GM20000 (cell line): ENCODE measurements around the gene MS4A18.
"Not testable (repeated sequence)": the region's sequence is repeated elsewhere in the genome, so short reads cannot be mapped to it uniquely, and the experiment has no call there.

Source experiments
- DNase-seq: peaks from one replicate; pipeline ENCODE4 v3.0.0; 2012; ENCODE audit warnings: low spot score
- CTCF ChIP-seq: IDR thresholded peaks from 2 replicates; pipeline ENCODE4 v1.5.1; 2012; ENCODE audit warnings: mild to moderate bottlenecking, control low read depth; ENCODE audit errors: extremely low read depth, missing control alignments

Gene MS4A18

GRCh38 chr11:60748821-60749220, 24.3 kb downstream of the MS4A18 start:
- TF ChIP-seq CTCF, result no peak

GRCh38 chr11:60750911-60751310, 26.4 kb downstream of the MS4A18 start:
- TF ChIP-seq CTCF, result no peak
- DNase-seq, result no peak

More at GRCh38 chr11:60748821-60749220, 24.3 kb downstream of the MS4A18 start:
- no peak for DNase-seq

- no peak for TF ChIP-seq CTCF
- no peak for DNase-seq
These were observed 28.8 kb downstream of the MS4A18 start for GRCh38 chr11:60753309-60753708.

- TF ChIP-seq CTCF, result no peak
- DNase-seq, result no peak
These were observed 30.4 kb downstream of the MS4A18 start for GRCh38 chr11:60754887-60755286.

- DNase-seq, result peak; percentile 55
- TF ChIP-seq CTCF, result peak; percentile 19
These were observed 31.9 kb downstream of the MS4A18 start, which contains the start of gene MS4A15 for GRCh38 chr11:60756307-60757032. Gene MS4A15, plus strand, starts transcription at chr11:60756867. Its CDS starts 6,867 bp downstream, at chr11:60763734.

- DNase-seq, result no peak
- no peak for TF ChIP-seq CTCF
These were observed 32.8 kb downstream of the MS4A18 start for GRCh38 chr11:60757231-60757800.

- not testable (repeated sequence) for DNase-seq
These were observed 34.2 kb downstream of the MS4A18 start for GRCh38 chr11:60758671-60759070.

GRCh38 chr11:60759438-60760225, 35.1 kb downstream of the MS4A18 start:
- DNase-seq, result not testable (repeated sequence)
